ENCODE measurements around the gene BANF1. TPM values are rescaled to one million over a fixed set of nuclear protein-coding genes. Genes with fewer than 3 reads are reported as not detected.

BANF1 gene
- total and polyA plus RNA-seq, 10 of the 15 experiments (the other 5 are each of a cell fraction or from before 2014, with no cell fraction given) = 99.0 to 574 (median 297) TPM

DNA sequence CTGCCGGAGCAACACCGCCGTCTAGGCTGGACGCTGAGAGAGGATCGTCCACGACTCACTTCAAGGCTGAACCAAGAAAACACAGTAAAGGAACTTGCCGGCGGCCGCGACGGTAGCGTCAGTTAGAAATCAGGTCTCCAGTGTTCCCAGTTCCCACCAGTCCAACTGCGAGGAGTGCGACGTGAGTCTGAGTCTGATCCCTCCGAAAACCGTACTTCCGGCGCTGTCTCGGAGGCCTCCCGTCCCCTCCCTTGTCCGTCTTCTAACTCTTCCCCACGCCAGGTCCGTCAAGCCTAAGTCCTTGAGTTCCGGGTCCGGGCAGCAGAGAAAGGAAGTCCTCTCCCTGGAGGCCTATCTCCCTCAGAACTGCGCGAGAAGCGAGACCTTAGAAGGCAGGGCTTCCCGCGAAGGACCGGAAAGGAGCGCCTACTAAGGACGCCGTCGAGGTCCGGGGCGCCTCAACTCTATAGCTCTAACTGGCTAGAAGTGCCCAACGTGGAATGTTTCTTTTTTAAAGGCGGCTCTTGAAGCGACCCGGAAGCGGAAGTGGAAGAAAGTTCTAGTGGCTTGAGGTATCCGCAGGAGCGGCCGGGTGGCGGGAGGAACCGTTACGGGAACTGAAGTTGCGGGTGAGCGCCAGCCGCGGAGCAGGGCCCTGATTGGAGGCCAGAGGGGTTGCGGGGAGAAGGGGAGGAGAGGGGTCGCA is at the start of gene BANF1, which contains the start of gene EIF1AD (continued):
- TF ChIP-seq SMC3 (IDR thresholded peaks at IDR 0.05; ENCODE audit: borderline replicate concordance, low read length) = no peak
- TF ChIP-seq FOS (IDR thresholded peaks at IDR 0.05; ENCODE audit: borderline replicate concordance, extremely low read depth, insufficient read length) = no peak
- TF ChIP-seq, protein P1, sequence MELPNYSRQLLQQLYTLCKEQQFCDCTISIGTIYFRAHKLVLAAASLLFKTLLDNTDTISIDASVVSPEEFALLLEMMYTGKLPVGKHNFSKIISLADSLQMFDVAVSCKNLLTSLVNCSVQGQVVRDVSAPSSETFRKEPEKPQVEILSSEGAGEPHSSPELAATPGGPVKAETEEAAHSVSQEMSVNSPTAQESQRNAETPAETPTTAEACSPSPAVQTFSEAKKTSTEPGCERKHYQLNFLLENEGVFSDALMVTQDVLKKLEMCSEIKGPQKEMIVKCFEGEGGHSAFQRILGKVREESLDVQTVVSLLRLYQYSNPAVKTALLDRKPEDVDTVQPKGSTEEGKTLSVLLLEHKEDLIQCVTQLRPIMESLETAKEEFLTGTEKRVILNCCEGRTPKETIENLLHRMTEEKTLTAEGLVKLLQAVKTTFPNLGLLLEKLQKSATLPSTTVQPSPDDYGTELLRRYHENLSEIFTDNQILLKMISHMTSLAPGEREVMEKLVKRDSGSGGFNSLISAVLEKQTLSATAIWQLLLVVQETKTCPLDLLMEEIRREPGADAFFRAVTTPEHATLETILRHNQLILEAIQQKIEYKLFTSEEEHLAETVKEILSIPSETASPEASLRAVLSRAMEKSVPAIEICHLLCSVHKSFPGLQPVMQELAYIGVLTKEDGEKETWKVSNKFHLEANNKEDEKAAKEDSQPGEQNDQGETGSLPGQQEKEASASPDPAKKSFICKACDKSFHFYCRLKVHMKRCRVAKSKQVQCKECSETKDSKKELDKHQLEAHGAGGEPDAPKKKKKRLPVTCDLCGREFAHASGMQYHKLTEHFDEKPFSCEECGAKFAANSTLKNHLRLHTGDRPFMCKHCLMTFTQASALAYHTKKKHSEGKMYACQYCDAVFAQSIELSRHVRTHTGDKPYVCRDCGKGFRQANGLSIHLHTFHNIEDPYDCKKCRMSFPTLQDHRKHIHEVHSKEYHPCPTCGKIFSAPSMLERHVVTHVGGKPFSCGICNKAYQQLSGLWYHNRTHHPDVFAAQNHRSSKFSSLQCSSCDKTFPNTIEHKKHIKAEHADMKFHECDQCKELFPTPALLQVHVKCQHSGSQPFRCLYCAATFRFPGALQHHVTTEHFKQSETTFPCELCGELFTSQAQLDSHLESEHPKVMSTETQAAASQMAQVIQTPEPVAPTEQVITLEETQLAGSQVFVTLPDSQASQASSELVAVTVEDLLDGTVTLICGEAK (IDR thresholded peaks at IDR 0.05; ENCODE audit: borderline replicate concordance) = peak; percentile 100
- TF ChIP-seq ZNF274 (IDR thresholded peaks at IDR 0.05; ENCODE audit: insufficient read depth, insufficient read length) = no peak
- TF ChIP-seq POU2F2 (IDR thresholded peaks at IDR 0.05; ENCODE audit: borderline replicate concordance, low read depth, low read length) = peak; percentile 76; the same call in 2 of the 3 replicates

GRCh38 chr11:65953471-65953870 is 48.8 kb upstream of the BANF1 start:
- Histone ChIP-seq H3K9ac (ENCODE audit: control insufficient read depth, insufficient read depth, low read length) (no peak overlapping the region), H3K79me2 (ENCODE audit: control insufficient read depth, insufficient read depth, low read length) (no peaks in the 10 kb centered on the region), H3K4me2 (ENCODE audit: control insufficient read depth, insufficient read depth) (no peak overlapping the region), H3K27me3 (replicated peaks in 1 of 2; ENCODE audit: control insufficient read depth in 2 of 2, insufficient read depth in 2 of 2, low read length in 1 of 2) (no peaks in the 10 kb centered on the region), H3K9me3 (replicated peaks; ENCODE audit: control insufficient read depth, insufficient read depth, low read length) (no peaks in the 10 kb centered on the region), H3K4me3 (no peak overlapping the region), H3K27ac (ENCODE audit: control insufficient read depth, insufficient read depth) (no peak overlapping the region), H2AFZ (ENCODE audit: control insufficient read depth, low read depth, low read length) (no peak overlapping the region), H3K36me3 (ENCODE audit: control insufficient read depth in 2 of 2, insufficient read depth in 2 of 2, low read length in 1 of 2) (no peaks in the 10 kb centered on the region), H3K4me1 (ENCODE audit: control insufficient read depth, insufficient read depth, low read length) (peaks cover 14% of the 10 kb centered on the region), H4K20me1 (ENCODE audit: control insufficient read depth, insufficient read depth) (no peaks in the 10 kb centered on the region)
- intact Hi-C loops (cut with micrococcal nuclease; ENCODE audit: unreplicated experiment) = no loop called here
- ChIA-PET CTCF (interaction anchor here (2.3 kb wide), 1 partner anchor 68 kb away, joined by 9 read pairs; no protein-coding TSS in a partner anchor), POLR2A (interaction anchor here (0.7 kb wide), 1 partner anchor 414 kb away, joined by 3 read pairs; no protein-coding TSS in a partner anchor), SMC1A (ENCODE audit: uncharacterized antibody, unreplicated experiment) (interaction anchor here (0.6 kb wide), 1 partner anchor 92 kb away, joined by 4 read pairs; no protein-coding TSS in a partner anchor), RAD21 (ENCODE audit: unreplicated experiment) (no interaction called here)
- ATAC-seq (no peak), DNase-seq (ENCODE audit: low read depth, low spot score) (no peak), FAIRE-seq (no peak)
- in situ Hi-C loops (cut with MboI) = no loop called here
- no TSS peak for BruUV-seq (replicated peaks)
- 86% methylated on average over 17 of the region's 20 CpGs for WGBS (ENCODE audit: insufficient coverage, insufficient replicate concordance, low lambda C conversion rate, missing lambda C conversion rate)
- TF ChIP-seq MEF2A (IDR thresholded peaks at IDR 0.05; ENCODE audit: insufficient read depth, low read depth, low read length) (no peak), CHD1 (IDR thresholded peaks at IDR 0.05; ENCODE audit: low read depth, low read length) (no peak), SRF (IDR thresholded peaks at IDR 0.05; ENCODE audit: low read depth in 2 of 2, low read length in 2 of 2) (no peak), POU2F2 (IDR thresholded peaks at IDR 0.05; ENCODE audit: borderline replicate concordance, low read depth, low read length) (no peak), NR2F1 (conservative IDR thresholded peaks at IDR 0.05) (no peak), SUZ12 (IDR thresholded peaks at IDR 0.05; ENCODE audit: unreplicated experiment) (no peak)
- TF ChIP-seq, protein P2, sequence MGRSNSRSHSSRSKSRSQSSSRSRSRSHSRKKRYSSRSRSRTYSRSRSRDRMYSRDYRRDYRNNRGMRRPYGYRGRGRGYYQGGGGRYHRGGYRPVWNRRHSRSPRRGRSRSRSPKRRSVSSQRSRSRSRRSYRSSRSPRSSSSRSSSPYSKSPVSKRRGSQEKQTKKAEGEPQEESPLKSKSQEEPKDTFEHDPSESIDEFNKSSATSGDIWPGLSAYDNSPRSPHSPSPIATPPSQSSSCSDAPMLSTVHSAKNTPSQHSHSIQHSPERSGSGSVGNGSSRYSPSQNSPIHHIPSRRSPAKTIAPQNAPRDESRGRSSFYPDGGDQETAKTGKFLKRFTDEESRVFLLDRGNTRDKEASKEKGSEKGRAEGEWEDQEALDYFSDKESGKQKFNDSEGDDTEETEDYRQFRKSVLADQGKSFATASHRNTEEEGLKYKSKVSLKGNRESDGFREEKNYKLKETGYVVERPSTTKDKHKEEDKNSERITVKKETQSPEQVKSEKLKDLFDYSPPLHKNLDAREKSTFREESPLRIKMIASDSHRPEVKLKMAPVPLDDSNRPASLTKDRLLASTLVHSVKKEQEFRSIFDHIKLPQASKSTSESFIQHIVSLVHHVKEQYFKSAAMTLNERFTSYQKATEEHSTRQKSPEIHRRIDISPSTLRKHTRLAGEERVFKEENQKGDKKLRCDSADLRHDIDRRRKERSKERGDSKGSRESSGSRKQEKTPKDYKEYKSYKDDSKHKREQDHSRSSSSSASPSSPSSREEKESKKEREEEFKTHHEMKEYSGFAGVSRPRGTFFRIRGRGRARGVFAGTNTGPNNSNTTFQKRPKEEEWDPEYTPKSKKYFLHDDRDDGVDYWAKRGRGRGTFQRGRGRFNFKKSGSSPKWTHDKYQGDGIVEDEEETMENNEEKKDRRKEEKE (IDR thresholded peaks at IDR 0.05) = no peak
